ENCODE results near the gene CYP27C1. TPM values are rescaled to one million over a fixed set of nuclear protein-coding genes. Genes with fewer than 3 reads are reported as not detected.

CYP27C1 gene
- total and polyA plus RNA-seq, 4 donors = 0.02 to 0.14 (median 0.07) TPM

GRCh38 chr2:127191331-127192219, 28.5 kb downstream of the CYP27C1 start:
- no peak overlapping the region for H3K27ac ChIP-seq (ENCODE audit: low read depth in 1 of 2, low read length in 2 of 2)
- H3K9me3 ChIP-seq (ENCODE audit: control insufficient read depth in 4 of 4, low read length in 3 of 4) = no peaks in the 10 kb centered on the region
- no peak for DNase-seq (ENCODE audit: low spot score)
- H3K27me3 ChIP-seq (ENCODE audit: control insufficient read depth in 4 of 4, insufficient read depth in 4 of 4, low read length in 3 of 4) = no peaks in the 10 kb centered on the region
- no peak overlapping the region for H3K9ac ChIP-seq (ENCODE audit: low read depth in 1 of 2, low read length in 2 of 2)
- no peak overlapping the region for H3K4me3 ChIP-seq (ENCODE audit: low read depth in 1 of 3, low read length in 3 of 3)
- H3K36me3 ChIP-seq (ENCODE audit: control insufficient read depth in 4 of 4, insufficient read depth in 3 of 4, low read depth in 1 of 4, low read length in 3 of 4) = no peaks in the 10 kb centered on the region
- TF ChIP-seq YY1 (IDR thresholded peaks at IDR 0.05) (no peak), RXRA (IDR thresholded peaks at IDR 0.05) (no peak), ATF3 (IDR thresholded peaks at IDR 0.05) (no peak), HNF4A (conservative IDR thresholded peaks at IDR 0.05) (no peak), HNF4G (IDR thresholded peaks at IDR 0.05) (no peak), FOXA2 (IDR thresholded peaks at IDR 0.05) (no peak), GABPA (IDR thresholded peaks at IDR 0.05 in 1 of 2, conservative IDR thresholded peaks at IDR 0.05 in 1 of 2) (no peak), RAD21 (IDR thresholded peaks at IDR 0.05) (no peak), SP1 (IDR thresholded peaks at IDR 0.05) (no peak), TAF1 (conservative IDR thresholded peaks at IDR 0.05) (no peak), EGR1 (IDR thresholded peaks at IDR 0.05; ENCODE audit: low read depth in 2 of 2) (no peak), REST (IDR thresholded peaks at IDR 0.05) (no peak), NR2F2 (IDR thresholded peaks at IDR 0.05) (no peak), JUND (IDR thresholded peaks at IDR 0.05) (no peak), ZBTB33 (IDR thresholded peaks at IDR 0.05) (no peak), FOXA1 (IDR thresholded peaks at IDR 0.05) (no peak)
- TF ChIP-seq, protein P1, sequence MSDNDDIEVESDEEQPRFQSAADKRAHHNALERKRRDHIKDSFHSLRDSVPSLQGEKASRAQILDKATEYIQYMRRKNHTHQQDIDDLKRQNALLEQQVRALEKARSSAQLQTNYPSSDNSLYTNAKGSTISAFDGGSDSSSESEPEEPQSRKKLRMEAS (IDR thresholded peaks at IDR 0.05) = no peak
- TF ChIP-seq, protein P2, sequence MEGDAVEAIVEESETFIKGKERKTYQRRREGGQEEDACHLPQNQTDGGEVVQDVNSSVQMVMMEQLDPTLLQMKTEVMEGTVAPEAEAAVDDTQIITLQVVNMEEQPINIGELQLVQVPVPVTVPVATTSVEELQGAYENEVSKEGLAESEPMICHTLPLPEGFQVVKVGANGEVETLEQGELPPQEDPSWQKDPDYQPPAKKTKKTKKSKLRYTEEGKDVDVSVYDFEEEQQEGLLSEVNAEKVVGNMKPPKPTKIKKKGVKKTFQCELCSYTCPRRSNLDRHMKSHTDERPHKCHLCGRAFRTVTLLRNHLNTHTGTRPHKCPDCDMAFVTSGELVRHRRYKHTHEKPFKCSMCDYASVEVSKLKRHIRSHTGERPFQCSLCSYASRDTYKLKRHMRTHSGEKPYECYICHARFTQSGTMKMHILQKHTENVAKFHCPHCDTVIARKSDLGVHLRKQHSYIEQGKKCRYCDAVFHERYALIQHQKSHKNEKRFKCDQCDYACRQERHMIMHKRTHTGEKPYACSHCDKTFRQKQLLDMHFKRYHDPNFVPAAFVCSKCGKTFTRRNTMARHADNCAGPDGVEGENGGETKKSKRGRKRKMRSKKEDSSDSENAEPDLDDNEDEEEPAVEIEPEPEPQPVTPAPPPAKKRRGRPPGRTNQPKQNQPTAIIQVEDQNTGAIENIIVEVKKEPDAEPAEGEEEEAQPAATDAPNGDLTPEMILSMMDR (IDR thresholded peaks at IDR 0.05; ENCODE audit: low read depth, low read length, missing input control) = no peak
- 93% methylated on average over 13 of the region's 13 CpGs for WGBS
- H3K4me1 ChIP-seq (ENCODE audit: control insufficient read depth in 4 of 4, insufficient read depth in 4 of 4, low read length in 3 of 4) = peaks cover 6 to 30% (median 23%) of the 10 kb centered on the region in 4 donors

Data from liver (tissue), 9 donors.